ENCODE results near the gene ZCCHC2.

ZCCHC2 gene

DNA sequence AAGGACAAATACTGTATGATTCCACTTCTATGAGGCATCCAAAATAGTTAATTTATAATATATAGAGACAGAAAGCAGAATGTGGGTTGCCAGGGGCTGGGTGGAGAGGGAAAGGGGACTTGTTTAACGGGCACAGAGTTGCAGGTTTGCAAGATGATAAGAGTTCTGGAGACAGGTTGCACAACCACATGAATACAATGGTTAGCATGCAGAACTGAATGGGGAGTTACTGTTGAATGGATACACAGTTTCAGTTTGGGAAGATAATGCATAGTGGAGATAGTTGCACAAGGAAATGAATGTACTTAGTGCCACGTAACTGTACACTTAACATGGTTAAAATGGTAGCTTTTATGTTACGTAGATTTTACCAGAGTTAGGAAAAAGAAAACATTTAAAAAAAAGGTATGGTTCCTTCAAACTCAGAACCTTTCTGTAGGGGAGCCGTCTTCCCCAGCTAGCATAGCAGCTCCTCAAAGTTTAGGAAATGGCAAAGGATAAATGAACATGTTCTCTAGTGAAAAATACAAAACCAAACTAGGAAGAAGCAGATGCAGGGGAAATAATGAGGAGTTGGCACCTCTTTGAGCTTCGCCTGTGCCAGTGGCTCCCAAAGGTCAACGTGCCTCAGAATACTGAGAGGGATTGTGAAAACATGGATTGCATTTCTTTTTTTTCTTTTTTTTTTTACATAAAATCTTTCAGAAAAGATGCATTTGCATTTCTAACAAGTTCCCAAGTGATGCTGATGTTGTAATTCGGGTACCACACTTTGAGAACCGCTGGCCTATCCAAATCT, 95.2 kb downstream of the ZCCHC2 start:
- Mint-ChIP-seq H3K4me3 (no peak overlapping the region), H3K4me1 (no peaks in the 10 kb centered on the region), H3K27ac (no peak overlapping the region), H3K36me3 (no peaks in the 10 kb centered on the region), H3K9me3 (no peaks in the 10 kb centered on the region)
- DNase-seq (ENCODE audit: low spot score in 2 of 2), result no peak
- no peak for ATAC-seq

GRCh38 chr18:62618735-62619134, 95.9 kb downstream of the ZCCHC2 start:
- ATAC-seq, result no peak
- H3K27ac Mint-ChIP-seq, result no peak overlapping the region
- DNase-seq (ENCODE audit: low spot score in 2 of 2), result no peak
- H3K4me3 Mint-ChIP-seq, result no peak overlapping the region
- no peaks in the 10 kb centered on the region for H3K9me3 Mint-ChIP-seq
- no peaks in the 10 kb centered on the region for H3K4me1 Mint-ChIP-seq
- H3K36me3 Mint-ChIP-seq, result no peaks in the 10 kb centered on the region

- H3K9me3 Mint-ChIP-seq, result no peaks in the 10 kb centered on the region
- H3K4me3 Mint-ChIP-seq, result no peak overlapping the region
- no peak overlapping the region for H3K27ac Mint-ChIP-seq
- no peak for DNase-seq (ENCODE audit: low spot score in 2 of 2)
- no peak for ATAC-seq
- H3K4me1 Mint-ChIP-seq, result no peaks in the 10 kb centered on the region
- H3K36me3 Mint-ChIP-seq, result no peaks in the 10 kb centered on the region
These were observed 98.7 kb downstream of the ZCCHC2 start for GRCh38 chr18:62621546-62621945.

DNA sequence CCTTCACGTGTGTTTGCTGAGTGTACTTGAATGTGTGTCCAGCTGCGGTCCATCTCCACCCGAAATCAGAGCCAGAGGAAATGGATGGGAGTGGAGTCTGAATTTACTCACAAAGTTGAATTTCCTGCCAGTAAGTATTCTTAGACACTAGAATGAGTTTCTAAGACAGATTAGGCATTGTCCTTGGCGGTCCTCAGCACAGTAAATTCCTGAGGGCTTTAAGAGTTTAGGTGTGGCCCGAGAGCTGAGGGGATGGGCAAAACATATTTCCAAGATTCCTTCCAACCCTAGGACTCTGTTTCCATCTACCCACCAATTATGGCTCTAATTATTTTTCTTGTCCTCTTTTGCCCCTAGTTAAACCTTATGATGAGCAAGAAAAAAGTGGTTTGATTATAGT, 102.2 kb downstream of the ZCCHC2 start:
- Mint-ChIP-seq H3K9me3 (no peaks in the 10 kb centered on the region), H3K4me1 (no peaks in the 10 kb centered on the region), H3K4me3 (no peak overlapping the region), H3K27ac (peak overlapping the region; percentile 48), H3K36me3 (no peaks in the 10 kb centered on the region)
- DNase-seq (ENCODE audit: low spot score in 2 of 2) (no peak), ATAC-seq (no peak)
